ENCODE results near the gene CYLD.

Gene CYLD

DNA sequence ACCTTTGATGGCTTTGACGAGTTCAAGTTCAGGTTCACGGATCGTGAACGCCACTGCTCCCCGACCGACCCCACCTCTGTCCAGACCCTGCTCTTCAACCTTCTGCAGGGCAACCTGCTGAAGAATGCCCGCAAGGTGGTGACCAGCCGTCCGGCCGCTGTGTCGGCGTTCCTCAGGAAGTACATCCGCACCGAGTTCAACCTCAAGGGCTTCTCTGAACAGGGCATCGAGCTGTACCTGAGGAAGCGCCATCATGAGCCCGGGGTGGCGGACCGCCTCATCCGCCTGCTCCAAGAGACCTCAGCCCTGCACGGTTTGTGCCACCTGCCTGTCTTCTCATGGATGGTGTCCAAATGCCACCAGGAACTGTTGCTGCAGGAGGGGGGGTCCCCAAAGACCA, 30.8 kb upstream of the CYLD start:
- in situ Hi-C loops (cut with HindIII; ENCODE audit: low sequenced_read_pairs), result no loop called here

DNA sequence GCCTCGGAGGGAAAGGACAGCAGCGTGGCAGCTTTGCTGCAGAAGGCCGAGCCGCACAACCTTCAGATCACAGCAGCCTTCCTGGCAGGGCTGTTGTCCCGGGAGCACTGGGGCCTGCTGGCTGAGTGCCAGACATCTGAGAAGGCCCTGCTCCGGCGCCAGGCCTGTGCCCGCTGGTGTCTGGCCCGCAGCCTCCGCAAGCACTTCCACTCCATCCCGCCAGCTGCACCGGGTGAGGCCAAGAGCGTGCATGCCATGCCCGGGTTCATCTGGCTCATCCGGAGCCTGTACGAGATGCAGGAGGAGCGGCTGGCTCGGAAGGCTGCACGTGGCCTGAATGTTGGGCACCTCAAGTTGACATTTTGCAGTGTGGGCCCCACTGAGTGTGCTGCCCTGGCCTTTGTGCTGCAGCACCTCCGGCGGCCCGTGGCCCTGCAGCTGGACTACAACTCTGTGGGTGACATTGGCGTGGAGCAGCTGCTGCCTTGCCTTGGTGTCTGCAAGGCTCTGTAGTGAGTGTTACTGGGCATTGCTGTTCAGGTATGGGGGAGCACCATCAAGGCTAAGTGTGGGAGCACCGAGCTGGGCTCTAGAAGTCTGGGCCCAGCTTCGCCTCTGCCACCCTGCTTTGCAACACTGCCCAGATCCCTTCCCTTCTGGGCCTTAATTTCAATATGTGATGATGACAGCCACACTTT, 29.9 kb upstream of the CYLD start:
- in situ Hi-C loops (cut with HindIII; ENCODE audit: low sequenced_read_pairs), result no loop called here

DNA sequence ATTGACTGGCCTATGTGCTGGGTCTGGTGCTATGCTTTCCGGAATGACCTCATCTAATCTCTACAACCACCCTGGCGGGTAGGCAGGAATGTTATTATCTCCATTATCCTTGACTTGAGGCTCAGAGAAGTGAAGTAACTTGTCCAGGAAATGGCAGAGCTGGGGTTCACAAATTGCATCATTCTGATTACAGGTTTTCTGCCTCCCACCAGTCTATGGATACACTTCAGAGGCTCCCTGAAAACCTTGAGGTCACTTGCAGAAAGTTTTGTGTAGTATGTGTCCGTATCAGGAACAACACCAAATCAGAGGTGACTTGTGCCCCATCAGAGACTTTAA, 29.4 kb upstream of the CYLD start:
- in situ Hi-C loops (cut with HindIII; ENCODE audit: low sequenced_read_pairs), result no loop called here

DNA sequence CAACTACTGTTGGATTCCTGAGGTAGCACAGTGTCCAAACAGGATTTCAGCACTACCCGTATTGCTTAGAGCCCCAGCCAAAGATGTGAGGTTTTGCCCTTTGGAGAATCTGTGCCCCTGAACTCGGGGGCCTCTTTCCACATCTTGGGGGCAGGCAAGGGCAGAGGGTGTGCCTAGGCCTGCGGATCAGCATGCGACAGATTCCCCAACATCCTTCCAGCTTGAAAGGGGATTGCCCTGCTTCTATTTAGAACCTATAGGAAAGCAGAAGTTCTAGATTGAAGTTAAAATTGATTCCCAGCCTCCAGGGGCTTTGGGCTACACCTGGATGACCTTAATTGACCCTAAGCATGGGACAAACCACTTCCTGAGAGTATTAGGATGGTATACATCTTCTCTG, 28.9 kb upstream of the CYLD start:
- in situ Hi-C loops (cut with HindIII; ENCODE audit: low sequenced_read_pairs), result no loop called here

DNA sequence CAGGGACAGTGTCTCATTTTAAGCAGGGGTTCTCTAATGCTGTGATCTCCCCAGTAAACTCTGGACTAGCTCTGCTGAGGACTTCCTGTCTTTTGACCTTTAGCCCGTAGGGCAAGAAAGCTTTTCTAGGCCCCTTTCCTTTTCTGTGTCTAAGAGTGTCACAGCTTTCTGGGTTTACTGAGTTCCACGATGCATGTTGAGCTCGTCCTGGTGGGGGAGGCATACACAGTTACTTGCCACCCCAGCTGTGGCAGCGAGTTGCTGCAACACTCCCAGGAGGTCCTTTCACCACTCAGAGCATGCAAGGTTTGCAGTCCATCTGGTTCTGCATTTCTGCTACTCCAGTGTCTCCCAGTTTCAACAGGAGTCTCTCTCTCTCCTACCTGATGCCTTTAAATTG, 24.8 kb upstream of the CYLD start:
- in situ Hi-C loops (cut with HindIII; ENCODE audit: low sequenced_read_pairs), result no loop called here

DNA sequence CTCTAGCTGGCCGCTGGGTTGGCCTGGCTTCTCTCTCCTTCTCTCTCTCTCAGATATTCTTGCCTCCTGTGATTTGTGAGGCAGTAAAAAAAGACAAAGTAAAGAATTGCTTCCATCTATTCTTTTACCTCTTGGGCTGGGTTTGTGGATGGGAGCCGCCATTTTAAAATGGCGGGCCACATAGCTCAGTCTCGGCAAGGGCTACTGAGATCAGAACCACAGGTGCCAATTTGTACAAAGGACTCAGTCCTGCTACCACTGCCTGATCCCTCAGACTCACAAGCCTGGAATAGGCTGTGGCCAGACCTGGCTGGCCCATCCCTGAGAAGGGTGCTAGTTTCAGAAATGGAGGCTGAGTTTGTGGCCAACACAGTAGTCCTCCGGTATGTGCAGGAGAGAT, 24.4 kb upstream of the CYLD start:
- in situ Hi-C loops (cut with HindIII; ENCODE audit: low sequenced_read_pairs), result no loop called here

DNA sequence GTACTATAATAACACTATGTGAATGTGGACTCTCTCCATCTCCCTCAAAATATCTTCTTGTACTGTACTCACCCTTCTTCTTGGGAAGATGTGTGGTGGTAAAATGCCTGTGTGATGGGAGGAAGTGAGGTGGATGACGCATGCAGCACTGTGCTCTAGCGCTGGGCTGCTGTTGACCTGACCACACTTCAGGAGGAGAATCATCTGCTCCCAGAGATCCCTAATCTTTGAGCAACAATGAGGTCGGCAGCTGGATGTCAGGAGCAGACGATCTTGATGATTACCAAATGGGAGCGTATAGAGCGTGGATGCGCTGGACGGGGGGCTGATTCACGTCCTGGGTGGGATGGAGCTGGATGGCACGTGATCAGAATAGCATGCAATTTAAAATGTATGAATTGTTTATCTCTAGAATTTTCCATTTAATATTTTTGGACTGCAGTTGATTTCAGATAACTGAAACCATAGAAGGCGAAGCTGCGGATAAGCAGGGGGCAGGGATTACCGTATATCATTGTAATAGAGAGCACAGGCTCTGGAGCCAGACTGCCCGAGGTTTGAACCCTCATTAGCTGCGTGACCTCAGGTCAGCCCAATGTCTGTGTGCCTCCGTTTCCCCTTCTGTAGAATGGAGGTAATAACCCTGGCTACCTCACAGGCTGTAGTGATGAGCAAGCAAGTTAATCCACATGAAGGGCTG, 23.7 kb upstream of the CYLD start:
- in situ Hi-C loops (cut with HindIII; ENCODE audit: low sequenced_read_pairs), result no loop called here

DNA sequence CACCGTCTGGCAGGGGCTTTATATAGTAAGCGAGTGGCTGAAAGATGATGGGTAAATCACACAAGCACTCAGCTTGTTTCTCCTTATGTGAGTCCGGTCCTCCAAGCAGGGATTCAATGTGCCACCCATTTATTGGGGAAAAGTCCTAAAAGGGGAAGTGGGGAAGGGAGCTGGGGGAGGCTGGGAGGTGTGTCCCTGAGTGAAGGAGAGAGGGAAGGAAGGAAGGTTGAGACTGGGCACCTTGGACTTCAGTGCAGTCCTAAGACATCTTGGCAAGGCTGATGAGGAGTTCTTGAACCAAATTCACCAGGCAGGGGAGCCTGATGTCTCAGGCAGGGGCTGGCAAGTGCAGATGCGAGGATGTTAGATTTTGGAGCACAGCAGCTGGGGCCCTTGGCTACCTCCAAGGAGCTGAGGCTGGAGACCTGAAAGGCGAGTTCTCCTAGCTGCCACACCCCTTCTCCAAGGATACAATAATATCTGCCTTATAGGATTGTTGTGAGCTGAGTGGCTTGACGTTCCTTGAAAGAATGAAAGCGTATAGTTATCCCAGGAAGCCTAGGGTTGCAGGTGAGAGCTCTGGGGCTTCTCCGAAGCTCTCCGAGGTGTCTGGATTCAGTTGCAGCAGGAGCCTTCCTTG, 23.0 kb upstream of the CYLD start:
- in situ Hi-C loops (cut with HindIII; ENCODE audit: low sequenced_read_pairs), result no loop called here

DNA sequence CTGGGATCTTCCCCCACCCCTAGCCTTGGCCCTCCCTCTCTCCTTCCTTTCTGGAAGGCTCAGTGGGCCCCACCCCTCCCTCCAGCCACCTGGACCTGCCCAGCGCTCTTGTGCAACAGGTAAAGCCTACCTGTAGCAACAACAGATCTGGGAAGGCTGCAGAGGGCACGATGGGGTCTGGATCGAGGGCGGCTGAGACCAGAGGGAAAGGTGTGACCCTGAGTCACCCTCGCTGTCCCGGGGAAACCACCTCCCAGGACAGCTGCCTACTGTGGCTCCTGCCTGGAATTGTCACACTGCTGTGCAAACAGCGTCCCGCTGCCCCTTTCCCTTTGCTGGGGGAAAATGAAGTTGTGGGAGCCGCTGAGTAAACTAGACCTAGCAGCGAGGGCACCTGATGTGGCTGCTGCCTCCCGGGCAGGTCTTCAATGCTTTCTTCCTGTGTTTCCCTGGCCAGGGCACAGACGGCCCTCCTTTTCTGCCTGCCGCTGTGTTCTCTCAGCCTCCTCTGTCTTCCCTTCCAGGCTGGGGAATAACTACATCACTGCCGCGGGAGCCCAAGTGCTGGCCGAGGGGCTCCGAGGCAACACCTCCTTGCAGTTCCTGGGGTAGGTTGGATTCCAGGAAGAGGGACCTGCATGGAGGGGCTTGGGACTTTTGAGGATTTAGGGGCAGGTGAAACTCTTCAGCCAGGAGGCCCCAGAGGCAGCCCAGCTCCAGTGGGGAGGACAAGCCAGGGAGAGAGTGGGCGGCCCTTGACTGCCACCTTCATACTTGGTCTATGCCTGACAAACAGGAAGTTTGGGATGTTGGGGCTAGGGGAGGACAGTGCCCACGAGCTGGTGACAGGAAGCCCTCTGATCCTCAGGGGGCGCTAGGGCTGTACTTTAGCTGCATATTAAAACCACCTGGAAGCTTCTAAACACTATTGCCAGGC, 22.2 kb upstream of the CYLD start:
- in situ Hi-C loops (cut with HindIII; ENCODE audit: low sequenced_read_pairs), result loop anchor here (5.0 kb wide), 1 partner anchor 52 kb away; no protein-coding TSS in a partner anchor

DNA sequence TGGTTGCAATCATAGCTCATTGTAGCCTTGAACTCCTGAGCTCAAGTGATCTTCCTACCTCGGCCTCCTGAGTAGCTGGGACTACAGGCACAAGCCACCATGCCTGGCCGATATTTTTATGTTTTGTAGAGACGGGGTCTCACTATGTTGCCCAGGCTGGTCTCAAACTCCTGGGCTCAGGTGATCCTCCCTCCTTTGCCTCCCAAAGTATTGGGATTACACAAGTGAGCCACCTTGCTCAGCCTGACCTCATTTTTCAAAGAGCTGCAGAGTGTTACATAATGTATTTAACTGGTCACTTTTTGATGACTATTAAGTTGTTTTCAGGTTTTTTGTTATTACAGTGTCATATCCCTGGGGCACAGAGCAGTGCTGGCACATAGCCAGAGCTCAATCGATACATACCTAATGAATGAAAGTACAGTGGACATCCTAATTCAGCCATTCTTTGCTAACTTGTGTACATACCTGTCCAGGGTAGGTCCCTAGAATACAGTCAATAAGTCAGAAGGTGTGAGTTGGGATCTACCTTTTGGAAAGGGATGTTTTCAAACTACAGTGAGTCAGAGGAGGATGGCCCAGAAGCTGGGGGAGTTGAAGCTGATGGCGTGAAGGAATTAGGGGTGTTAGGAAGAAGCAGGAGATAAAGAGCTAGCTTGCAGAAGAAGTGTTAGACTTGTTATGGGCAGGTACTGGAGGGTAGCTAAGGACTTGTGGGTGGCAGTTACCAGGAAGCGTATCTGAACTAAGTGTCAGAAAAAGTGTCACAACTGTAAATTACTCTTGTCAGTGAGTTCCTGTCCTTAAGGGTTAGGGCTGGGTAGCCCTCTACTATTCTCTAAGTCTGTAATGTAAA, 20.1 kb upstream of the CYLD start:
- in situ Hi-C loops (cut with HindIII; ENCODE audit: low sequenced_read_pairs), result loop anchor here (5.0 kb wide), 1 partner anchor 54 kb away; no protein-coding TSS in a partner anchor

DNA sequence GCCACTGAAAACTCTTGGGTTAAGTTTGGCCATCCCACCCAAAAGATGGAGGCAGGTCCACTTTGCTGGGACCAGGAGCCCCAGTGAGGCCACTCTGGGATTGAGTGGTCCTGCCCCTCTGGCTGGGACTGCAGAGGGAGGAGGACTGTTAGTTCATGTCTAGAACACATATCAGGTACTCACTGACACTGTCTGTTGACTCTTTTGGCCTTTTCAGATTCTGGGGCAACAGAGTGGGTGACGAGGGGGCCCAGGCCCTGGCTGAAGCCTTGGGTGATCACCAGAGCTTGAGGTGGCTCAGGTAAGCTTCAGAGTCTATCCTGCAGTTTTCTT, 19.5 kb upstream of the CYLD start:
- in situ Hi-C loops (cut with HindIII; ENCODE audit: low sequenced_read_pairs), result loop anchor here (5.0 kb wide), 1 partner anchor 55 kb away; no protein-coding TSS in a partner anchor

DNA sequence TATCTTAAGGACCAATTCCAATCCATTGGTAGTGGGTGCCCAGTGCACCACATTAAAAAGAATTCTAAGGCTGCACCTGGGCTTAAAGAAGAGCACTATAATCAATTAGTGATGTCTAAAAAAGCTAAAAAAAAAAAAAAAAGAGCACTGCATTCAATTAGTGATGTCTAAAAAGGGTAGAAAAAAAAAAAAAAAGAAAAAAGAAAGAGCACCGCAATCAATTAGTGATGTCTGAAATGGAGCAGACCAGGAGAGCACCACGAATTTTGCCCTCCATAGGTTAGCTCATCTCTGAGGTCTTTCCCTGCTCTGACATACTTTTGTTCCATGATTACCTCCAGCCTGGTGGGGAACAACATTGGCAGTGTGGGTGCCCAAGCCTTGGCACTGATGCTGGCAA, 18.9 kb upstream of the CYLD start:
- in situ Hi-C loops (cut with HindIII; ENCODE audit: low sequenced_read_pairs), result loop anchor here (5.0 kb wide), 1 partner anchor 56 kb away; no protein-coding TSS in a partner anchor

DNA sequence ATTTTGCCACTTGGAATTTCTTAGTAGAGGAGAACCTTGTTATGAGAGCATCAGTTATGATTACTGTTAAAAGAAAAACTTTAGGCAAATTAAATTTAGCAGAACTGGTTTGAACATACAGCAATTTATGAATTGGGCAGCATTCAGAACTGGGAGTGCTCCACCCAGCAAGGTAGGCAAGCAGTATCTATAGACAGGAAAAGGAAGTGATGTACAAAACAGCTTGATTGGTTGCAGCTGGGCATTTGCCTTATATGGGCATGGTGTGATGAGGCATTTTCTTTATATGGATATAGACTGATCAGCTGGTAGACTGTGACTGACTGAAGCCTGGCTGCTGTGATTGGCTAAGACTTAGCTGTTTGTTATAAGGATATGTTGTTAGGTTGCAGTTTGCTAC, 17.6 kb upstream of the CYLD start:
- in situ Hi-C loops (cut with HindIII; ENCODE audit: low sequenced_read_pairs), result loop anchor here (5.0 kb wide), 1 partner anchor 57 kb away; no protein-coding TSS in a partner anchor

DNA sequence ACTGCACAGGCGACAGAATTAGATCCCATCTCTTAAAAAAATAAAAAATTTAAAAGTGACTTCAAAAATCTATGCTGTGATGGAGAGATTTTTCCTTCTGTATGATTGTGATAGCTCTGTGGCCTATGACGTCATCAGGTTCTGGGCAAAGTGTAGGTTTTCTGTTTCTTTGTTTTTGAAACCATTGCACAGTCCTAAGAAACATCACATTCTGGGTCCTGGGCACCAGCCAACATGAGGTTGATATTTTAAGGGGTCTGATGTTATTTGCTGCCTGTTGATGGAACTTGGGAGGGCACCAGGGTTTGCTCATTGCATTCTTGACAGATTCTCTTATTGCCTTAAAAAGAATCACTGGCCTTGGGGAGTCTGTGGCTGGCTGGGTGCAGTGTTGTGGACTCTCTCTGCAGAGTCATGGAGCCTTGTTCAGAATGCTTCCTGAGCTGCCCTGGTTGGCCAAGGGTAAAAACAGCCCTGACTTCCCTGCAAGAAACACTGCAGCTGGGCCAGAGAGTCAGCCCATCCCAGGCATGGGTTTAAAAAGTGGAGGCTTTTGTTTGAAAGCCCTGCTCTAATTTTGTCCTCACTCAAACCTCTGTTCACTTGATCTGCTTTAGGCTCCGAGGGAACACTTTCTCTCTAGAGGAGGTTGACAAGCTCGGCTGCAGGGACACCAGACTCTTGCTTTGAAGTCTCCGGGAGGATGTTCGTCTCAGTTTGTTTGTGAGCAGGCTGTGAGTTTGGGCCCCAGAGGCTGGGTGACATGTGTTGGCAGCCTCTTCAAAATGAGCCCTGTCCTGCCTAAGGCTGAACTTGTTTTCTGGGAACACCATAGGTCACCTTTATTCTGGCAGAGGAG, 10.5 kb upstream of the CYLD start:
- in situ Hi-C loops (cut with HindIII; ENCODE audit: low sequenced_read_pairs), result no loop called here

DNA sequence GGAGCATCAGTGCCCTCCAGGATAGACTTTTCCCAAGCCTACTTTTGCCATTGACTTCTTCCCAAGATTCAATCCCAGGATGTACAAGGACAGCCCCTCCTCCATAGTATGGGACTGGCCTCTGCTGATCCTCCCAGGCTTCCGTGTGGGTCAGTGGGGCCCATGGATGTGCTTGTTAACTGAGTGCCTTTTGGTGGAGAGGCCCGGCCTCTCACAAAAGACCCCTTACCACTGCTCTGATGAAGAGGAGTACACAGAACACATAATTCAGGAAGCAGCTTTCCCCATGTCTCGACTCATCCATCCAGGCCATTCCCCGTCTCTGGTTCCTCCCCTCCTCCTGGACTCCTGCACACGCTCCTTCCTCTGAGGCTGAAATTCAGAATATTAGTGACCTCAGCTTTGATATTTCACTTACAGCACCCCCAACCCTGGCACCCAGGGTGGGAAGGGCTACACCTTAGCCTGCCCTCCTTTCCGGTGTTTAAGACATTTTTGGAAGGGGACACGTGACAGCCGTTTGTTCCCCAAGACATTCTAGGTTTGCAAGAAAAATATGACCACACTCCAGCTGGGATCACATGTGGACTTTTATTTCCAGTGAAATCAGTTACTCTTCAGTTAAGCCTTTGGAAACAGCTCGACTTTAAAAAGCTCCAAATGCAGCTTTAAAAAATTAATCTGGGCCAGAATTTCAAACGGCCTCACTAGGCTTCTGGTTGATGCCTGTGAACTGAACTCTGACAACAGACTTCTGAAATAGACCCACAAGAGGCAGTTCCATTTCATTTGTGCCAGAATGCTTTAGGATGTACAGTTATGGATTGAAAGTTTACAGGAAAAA, 9.7 kb upstream of the CYLD start:
- in situ Hi-C loops (cut with HindIII; ENCODE audit: low sequenced_read_pairs), result no loop called here

DNA sequence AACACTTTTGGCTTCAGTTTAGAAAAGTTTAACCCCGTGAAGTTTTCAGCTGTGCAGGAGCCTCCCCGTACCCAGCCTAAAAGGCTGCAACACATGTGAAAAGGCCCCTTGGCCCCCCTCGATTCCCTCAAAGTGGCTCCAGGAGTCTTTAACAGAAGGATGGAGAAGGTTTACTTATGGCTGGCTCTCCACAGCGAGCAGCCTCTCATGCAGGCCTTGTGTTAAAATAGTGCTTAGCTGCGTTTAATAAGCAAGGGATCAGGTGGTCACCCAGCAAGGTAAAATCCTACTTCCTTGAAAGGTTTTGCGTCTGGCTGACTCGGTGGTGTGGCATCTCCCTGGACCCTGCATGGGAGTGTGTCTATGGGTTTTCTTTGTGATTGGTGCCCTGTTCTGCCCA, 8.4 kb upstream of the CYLD start:
- in situ Hi-C loops (cut with HindIII; ENCODE audit: low sequenced_read_pairs), result no loop called here

DNA sequence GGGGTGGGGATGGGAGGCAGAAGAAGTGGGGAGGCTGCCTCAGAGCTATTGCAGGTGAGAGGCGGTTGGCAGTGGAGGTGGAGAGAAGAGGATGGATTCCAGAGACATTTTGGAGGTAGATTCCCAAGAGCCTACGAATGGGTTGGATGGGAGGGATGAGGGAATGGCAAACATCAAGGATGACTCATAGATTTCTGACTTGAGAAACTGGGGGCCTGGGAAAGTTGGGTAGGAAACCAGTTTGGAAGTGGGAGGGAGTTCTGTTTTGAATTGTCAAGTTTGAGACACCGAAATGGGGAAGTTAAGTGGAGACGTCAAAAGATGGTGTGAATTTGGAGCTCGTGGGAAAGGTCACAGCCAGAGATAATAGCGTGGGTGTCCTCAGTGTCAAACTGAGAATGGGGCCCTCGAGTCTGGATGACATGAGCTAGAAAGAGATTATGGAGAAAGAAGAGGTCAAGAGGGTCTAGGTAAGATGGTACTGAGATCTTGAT, 6.2 kb upstream of the CYLD start:
- in situ Hi-C loops (cut with HindIII; ENCODE audit: low sequenced_read_pairs), result no loop called here

DNA sequence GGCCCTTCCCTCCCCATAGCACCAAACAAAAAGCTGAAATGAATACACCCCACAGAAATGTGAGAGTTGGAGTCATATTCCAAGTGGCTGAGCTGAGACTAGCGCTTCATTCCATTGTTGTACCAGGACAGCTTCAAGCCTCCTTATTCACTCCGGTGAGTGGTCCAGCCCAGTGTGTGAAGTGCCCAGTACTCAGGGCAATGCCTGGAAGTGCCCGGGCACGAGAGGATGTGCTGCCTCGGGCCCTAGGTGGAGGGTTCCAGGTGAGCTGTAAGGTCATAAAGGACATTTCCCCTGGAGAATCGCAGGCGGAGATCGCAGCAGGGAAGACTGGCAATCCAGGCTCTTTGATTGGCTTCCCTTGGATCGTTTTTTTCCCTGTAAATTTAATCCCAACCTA, 5.4 kb upstream of the CYLD start:
- in situ Hi-C loops (cut with HindIII; ENCODE audit: low sequenced_read_pairs), result no loop called here
